Measurements from ENCODE around the gene TAGAP.

The TAGAP gene

DNA sequence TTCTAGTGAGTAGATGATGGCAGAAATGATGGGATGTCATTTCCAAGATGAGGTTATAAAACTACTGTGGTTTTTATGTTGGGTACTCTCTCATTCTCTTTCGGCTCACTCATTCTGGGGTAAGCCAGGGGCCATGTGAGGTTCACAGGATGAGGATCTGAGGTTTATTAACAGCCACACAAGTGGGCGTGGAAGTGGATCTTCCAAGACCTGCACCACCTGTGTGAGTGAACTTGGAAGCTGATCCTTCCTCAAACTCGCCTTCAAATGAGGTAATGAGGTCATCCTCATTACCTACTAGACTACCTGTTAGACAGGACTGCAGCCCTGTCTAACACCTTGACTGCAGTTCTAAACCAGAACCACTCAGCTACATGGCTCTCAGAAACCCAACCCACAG lies 45.1 kb upstream of the TAGAP start:
- DNase-seq: no peak
- no peaks in the 10 kb centered on the region for H3K4me1 ChIP-seq
- no peaks in the 10 kb centered on the region for H3K9me3 ChIP-seq
- H3K4me3 ChIP-seq: no peak overlapping the region
- intact Hi-C loops (cut with DNase I; ENCODE audit: low total_unique reads): no loop called here
- no peaks in the 10 kb centered on the region for H3K27me3 ChIP-seq
- no peaks in the 10 kb centered on the region for H3K36me3 ChIP-seq
- H3K27ac ChIP-seq: no peak overlapping the region
- TF ChIP-seq, protein P1, sequence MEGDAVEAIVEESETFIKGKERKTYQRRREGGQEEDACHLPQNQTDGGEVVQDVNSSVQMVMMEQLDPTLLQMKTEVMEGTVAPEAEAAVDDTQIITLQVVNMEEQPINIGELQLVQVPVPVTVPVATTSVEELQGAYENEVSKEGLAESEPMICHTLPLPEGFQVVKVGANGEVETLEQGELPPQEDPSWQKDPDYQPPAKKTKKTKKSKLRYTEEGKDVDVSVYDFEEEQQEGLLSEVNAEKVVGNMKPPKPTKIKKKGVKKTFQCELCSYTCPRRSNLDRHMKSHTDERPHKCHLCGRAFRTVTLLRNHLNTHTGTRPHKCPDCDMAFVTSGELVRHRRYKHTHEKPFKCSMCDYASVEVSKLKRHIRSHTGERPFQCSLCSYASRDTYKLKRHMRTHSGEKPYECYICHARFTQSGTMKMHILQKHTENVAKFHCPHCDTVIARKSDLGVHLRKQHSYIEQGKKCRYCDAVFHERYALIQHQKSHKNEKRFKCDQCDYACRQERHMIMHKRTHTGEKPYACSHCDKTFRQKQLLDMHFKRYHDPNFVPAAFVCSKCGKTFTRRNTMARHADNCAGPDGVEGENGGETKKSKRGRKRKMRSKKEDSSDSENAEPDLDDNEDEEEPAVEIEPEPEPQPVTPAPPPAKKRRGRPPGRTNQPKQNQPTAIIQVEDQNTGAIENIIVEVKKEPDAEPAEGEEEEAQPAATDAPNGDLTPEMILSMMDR (IDR thresholded peaks at IDR 0.05): no peak

DNA sequence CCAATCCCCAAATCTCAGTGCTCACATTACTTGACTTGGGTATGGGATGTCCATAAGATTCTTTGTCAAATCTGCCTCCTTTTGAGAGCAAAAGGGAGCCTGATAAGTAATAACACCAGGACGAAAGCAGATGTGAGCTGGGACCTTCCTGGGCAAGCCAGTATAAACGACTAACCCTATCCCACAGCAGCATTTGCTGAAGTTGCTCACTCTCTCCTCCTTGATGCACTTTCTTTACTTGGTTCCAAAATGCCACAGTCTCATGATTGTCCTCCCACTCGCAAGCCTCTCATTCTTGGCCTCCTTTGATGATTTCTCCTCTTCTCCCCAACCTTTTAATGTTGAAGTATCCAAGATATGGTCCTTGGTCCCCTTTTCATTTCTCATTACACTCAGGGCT lies 44.7 kb upstream of the TAGAP start:
- TF ChIP-seq, protein P1 (IDR thresholded peaks at IDR 0.05): no peak
- intact Hi-C loops (cut with DNase I; ENCODE audit: low total_unique reads): no loop called here
- Histone ChIP-seq H3K9me3 (no peaks in the 10 kb centered on the region), H3K4me3 (no peak overlapping the region), H3K27ac (no peak overlapping the region), H3K36me3 (no peaks in the 10 kb centered on the region), H3K27me3 (no peaks in the 10 kb centered on the region), H3K4me1 (no peaks in the 10 kb centered on the region)
- DNase-seq: no peak

DNA sequence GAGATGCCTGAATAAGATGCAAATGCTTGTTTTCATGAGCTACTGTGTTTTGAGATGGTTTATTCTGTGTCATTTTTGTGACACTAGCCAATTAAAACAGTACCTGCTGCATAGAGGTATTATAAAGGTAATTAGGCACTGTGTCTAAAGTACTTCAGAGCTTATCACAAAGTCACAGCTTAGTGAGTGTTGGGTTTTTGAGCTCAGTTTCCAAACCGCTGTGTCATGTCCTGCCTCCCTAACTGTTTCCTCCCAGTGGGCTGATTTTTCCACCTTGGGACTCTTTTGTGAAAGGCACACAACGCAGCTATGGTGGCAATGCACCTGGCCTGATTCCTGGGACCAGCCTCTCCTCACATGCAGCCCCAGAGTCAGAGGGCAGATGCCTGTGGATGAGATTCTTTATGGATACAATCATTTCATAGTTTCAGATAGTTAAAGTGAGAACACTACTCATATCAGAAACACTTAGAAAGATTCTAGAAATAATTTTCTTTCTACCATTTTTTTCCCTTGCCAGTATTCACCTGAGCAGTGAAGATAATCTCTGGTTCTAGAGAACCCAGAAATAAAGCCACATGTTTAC lies 41.3 kb upstream of the TAGAP start:
- TF ChIP-seq, protein P1 (IDR thresholded peaks at IDR 0.05): no peak
- no peak overlapping the region for H3K4me3 ChIP-seq

GRCh38 chr6:159085396-159085895 lies 40.7 kb upstream of the TAGAP start:
- DNase-seq: no peak
- intact Hi-C loops (cut with DNase I; ENCODE audit: low total_unique reads): no loop called here
- Histone ChIP-seq H3K27ac (no peak overlapping the region), H3K27me3 (no peaks in the 10 kb centered on the region), H3K36me3 (no peaks in the 10 kb centered on the region), H3K4me1 (no peaks in the 10 kb centered on the region), H3K9me3 (no peaks in the 10 kb centered on the region), H3K4me3 (no peak overlapping the region)
- TF ChIP-seq, protein P1 (IDR thresholded peaks at IDR 0.05): no peak

More for the DNA sequence above, 41.3 kb upstream of the TAGAP start:
- no peaks in the 10 kb centered on the region for H3K36me3 ChIP-seq
- H3K27ac ChIP-seq: no peak overlapping the region
- intact Hi-C loops (cut with DNase I; ENCODE audit: low total_unique reads): no loop called here
- DNase-seq: no peak
- H3K9me3 ChIP-seq: no peaks in the 10 kb centered on the region
- no peaks in the 10 kb centered on the region for H3K4me1 ChIP-seq
- no peaks in the 10 kb centered on the region for H3K27me3 ChIP-seq

- H3K4me1 ChIP-seq: no peaks in the 10 kb centered on the region
- intact Hi-C loops (cut with DNase I; ENCODE audit: low total_unique reads): no loop called here
These were observed 39.8 kb upstream of the TAGAP start for GRCh38 chr6:159084493-159085091.

More at GRCh38 chr6:159084493-159085091, 39.8 kb upstream of the TAGAP start:
- TF ChIP-seq, protein P1 (IDR thresholded peaks at IDR 0.05): no peak
- Histone ChIP-seq H3K4me3 (no peak overlapping the region), H3K27ac (no peak overlapping the region), H3K9me3 (no peaks in the 10 kb centered on the region), H3K27me3 (no peaks in the 10 kb centered on the region), H3K36me3 (no peaks in the 10 kb centered on the region)
- no peak for DNase-seq
